HAP-1 (cell line): Measurements from ENCODE around the gene SP9.

Experiments used
- DNase-seq, 2 experiments: peaks; one replicate each; pipeline ENCODE4 v3.0.0-alpha.2; 2016 to 2020; ENCODE audit warnings: low spot score in 2 of 2
- H3K27me3 ChIP-seq: fragments of 250-450 bp; sonication (Bioruptor Pico); 2 replicates; pipeline ENCODE4 v1.5.1; 2020; ENCODE audit warnings: low read depth, mild to moderate bottlenecking, moderate library complexity
- H3K36me3 ChIP-seq: fragments of 250-450 bp; sonication (Bioruptor Pico); replicated peaks from 2 replicates; pipeline ENCODE4 v1.5.1; 2020; ENCODE audit warnings: mild to moderate bottlenecking
- H3K4me1 ChIP-seq: fragments of 250-450 bp; sonication (Bioruptor Pico); 2 replicates; pipeline ENCODE4 v1.5.1; 2020; ENCODE audit warnings: mild to moderate bottlenecking
- H3K4me3 ChIP-seq: fragments of 250-450 bp; sonication (Bioruptor Pico); 2 replicates; pipeline ENCODE4 v1.5.1; 2020; ENCODE audit warnings: mild to moderate bottlenecking, moderate library complexity
- H3K9me3 ChIP-seq: fragments of 250-450 bp; sonication (Bioruptor Pico); 2 replicates; pipeline ENCODE4 v1.5.1; 2020; ENCODE audit warnings: mild to moderate bottlenecking, moderate library complexity
- in situ Hi-C: fragments of 300-500 bp; cut with MboI; formaldehyde crosslinking; loops from 3 replicates; pipeline ENCODE4 v1.14.3; 2020; ENCODE audit warnings: low sequenced_read_pairs, inconsistent platforms, mixed read lengths

SP9 gene

GRCh38 chr2:174328114-174328960, 6.4 kb upstream of the SP9 start:
- DNase-seq, result no peak
- Histone ChIP-seq H3K36me3 (no peaks in the 10 kb centered on the region), H3K27me3 (peaks cover 16% of the 10 kb centered on the region; the same call in 1 of the 2 replicates), H3K4me3 (no peak overlapping the region), H3K4me1 (peaks cover 14% of the 10 kb centered on the region), H3K9me3 (no peaks in the 10 kb centered on the region)
- in situ Hi-C loops, result no loop called here

GRCh38 chr2:174328961-174329715, 5.6 kb upstream of the SP9 start:
- no peak overlapping the region for H3K4me3 ChIP-seq
- in situ Hi-C loops, result no loop called here
- H3K9me3 ChIP-seq, result no peaks in the 10 kb centered on the region
- peaks cover 16% of the 10 kb centered on the region; the same call in 1 of the 2 replicates for H3K27me3 ChIP-seq
- no peaks in the 10 kb centered on the region for H3K36me3 ChIP-seq
- no peak for DNase-seq
- peaks cover 14% of the 10 kb centered on the region for H3K4me1 ChIP-seq

- in situ Hi-C loops, result loop anchor here (5.0 kb wide), 1 partner anchor 84 kb away; the partner anchor contains the start of gene OLA1
These were observed 3.7 kb upstream of the SP9 start for GRCh38 chr2:174330945-174331594.

GRCh38 chr2:174331595-174332216, 3.0 kb upstream of the SP9 start:
- H3K36me3 ChIP-seq, result no peaks in the 10 kb centered on the region
- H3K4me1 ChIP-seq, result peaks cover 21% of the 10 kb centered on the region
- in situ Hi-C loops, result loop anchor here (5.0 kb wide), 1 partner anchor 84 kb away; the partner anchor contains the start of gene OLA1
- DNase-seq, result peak; percentile 59 to 93
- peaks cover 23% of the 10 kb centered on the region; the same call in 1 of the 2 replicates for H3K27me3 ChIP-seq
- peak overlapping the region; percentile 20 for H3K4me3 ChIP-seq
- no peaks in the 10 kb centered on the region for H3K9me3 ChIP-seq

More at GRCh38 chr2:174330945-174331594, 3.7 kb upstream of the SP9 start:
- DNase-seq, result peak in 1 of 2 experiments; percentile 10
- no peaks in the 10 kb centered on the region for H3K36me3 ChIP-seq
- H3K9me3 ChIP-seq, result no peaks in the 10 kb centered on the region
- H3K4me3 ChIP-seq, result no peak overlapping the region
- H3K4me1 ChIP-seq, result peaks cover 14% of the 10 kb centered on the region
- peaks cover 19% of the 10 kb centered on the region; the same call in 1 of the 2 replicates for H3K27me3 ChIP-seq

- Histone ChIP-seq H3K4me1 (peaks cover 21% of the 10 kb centered on the region), H3K9me3 (no peaks in the 10 kb centered on the region), H3K36me3 (no peaks in the 10 kb centered on the region), H3K4me3 (peak overlapping the region; percentile 20), H3K27me3 (peaks cover 23% of the 10 kb centered on the region; the same call in 1 of the 2 replicates)
- in situ Hi-C loops, result loop anchor here (5.0 kb wide), 1 partner anchor 85 kb away; the partner anchor contains the start of gene OLA1
- peak; percentile 60 to 93 for DNase-seq
These were observed 2.4 kb upstream of the SP9 start for GRCh38 chr2:174332217-174332963.

- Histone ChIP-seq H3K27me3 (peaks cover 23% of the 10 kb centered on the region; the same call in 1 of the 2 replicates), H3K36me3 (no peaks in the 10 kb centered on the region), H3K9me3 (no peaks in the 10 kb centered on the region), H3K4me1 (peaks cover 21% of the 10 kb centered on the region), H3K4me3 (peak overlapping the region; percentile 20; the same call in 1 of the 2 replicates)
- in situ Hi-C loops, result loop anchor here (5.0 kb wide), 1 partner anchor 86 kb away; the partner anchor contains the start of gene OLA1
- DNase-seq, result no peak
These were observed 1.8 kb upstream of the SP9 start for GRCh38 chr2:174333017-174333371.

GRCh38 chr2:174333372-174334277, 1.1 kb upstream of the SP9 start:
- Histone ChIP-seq H3K36me3 (no peaks in the 10 kb centered on the region), H3K9me3 (no peaks in the 10 kb centered on the region), H3K4me3 (no peak overlapping the region), H3K27me3 (peaks cover 23% of the 10 kb centered on the region; the same call in 1 of the 2 replicates), H3K4me1 (peaks cover 24% of the 10 kb centered on the region)
- in situ Hi-C loops, result loop anchor here (5.0 kb wide), 1 partner anchor 86 kb away; the partner anchor contains the start of gene OLA1
- DNase-seq, result no peak

GRCh38 chr2:174334278-174334715, 457 bp upstream of the SP9 start:
- Histone ChIP-seq H3K27me3 (peaks cover 21% of the 10 kb centered on the region; the same call in 1 of the 2 replicates), H3K4me1 (peaks cover 24% of the 10 kb centered on the region), H3K4me3 (no peak overlapping the region), H3K36me3 (no peaks in the 10 kb centered on the region), H3K9me3 (no peaks in the 10 kb centered on the region)
- in situ Hi-C loops, result loop anchor here (5.0 kb wide), 1 partner anchor 87 kb away; the partner anchor contains the start of gene OLA1
- DNase-seq, result no peak

GRCh38 chr2:174335254-174335987, 667 bp downstream of the SP9 start:
- Histone ChIP-seq H3K4me3 (no peak overlapping the region), H3K36me3 (no peaks in the 10 kb centered on the region), H3K27me3 (peaks cover 12% of the 10 kb centered on the region; the same call in 1 of the 2 replicates), H3K4me1 (peaks cover 28% of the 10 kb centered on the region), H3K9me3 (no peaks in the 10 kb centered on the region)
- in situ Hi-C loops, result no loop called here
- no peak for DNase-seq

- peaks cover 26% of the 10 kb centered on the region for H3K4me1 ChIP-seq
- no peaks in the 10 kb centered on the region for H3K9me3 ChIP-seq
- DNase-seq, result no peak
- in situ Hi-C loops, result no loop called here
- H3K4me3 ChIP-seq, result peak overlapping the region; percentile 51
- peaks cover 7% of the 10 kb centered on the region; the same call in 1 of the 2 replicates for H3K27me3 ChIP-seq
- no peaks in the 10 kb centered on the region for H3K36me3 ChIP-seq
These were observed 1.3 kb downstream of the SP9 start for GRCh38 chr2:174335988-174336500.
